ENCODE data around the gene CNTROB.

DNA sequence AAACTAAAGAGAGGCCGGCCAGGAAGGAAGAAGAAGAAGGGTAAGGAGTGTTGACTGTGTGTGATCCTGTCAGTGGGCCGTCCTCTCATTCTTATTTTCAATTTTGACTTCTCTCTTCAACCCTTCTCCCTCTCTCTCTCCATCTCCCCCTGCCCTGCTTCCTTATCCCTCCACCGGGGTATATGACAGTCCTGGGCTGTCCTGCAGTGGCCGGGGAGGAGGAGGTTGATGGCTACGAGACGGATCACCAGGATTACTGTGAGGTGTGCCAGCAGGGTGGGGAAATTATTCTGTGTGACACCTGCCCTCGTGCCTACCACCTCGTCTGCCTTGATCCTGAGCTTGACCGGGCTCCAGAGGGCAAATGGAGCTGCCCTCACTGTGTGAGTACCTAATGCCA lies 37.8 kb upstream of the CNTROB start:
- TF ChIP-seq CTCF (conservative IDR thresholded peaks at IDR 0.05; ENCODE audit: low read depth, low read length) (no peak), SMC3 (IDR thresholded peaks at IDR 0.05; ENCODE audit: low read depth, low read length) (no peak), RFX5 (IDR thresholded peaks at IDR 0.05; ENCODE audit: low read depth, low read length) (no peak), POLR2A (IDR thresholded peaks at IDR 0.05; ENCODE audit: low read depth, low read length) (no peak), BHLHE40 (IDR thresholded peaks at IDR 0.05; ENCODE audit: low read depth, low read length) (no peak), RAD21 (IDR thresholded peaks at IDR 0.05; ENCODE audit: low read length) (no peak), CEBPB (IDR thresholded peaks at IDR 0.05; ENCODE audit: low read depth, low read length) (no peak), FOS (IDR thresholded peaks at IDR 0.05; ENCODE audit: low read depth, low read length) (no peak)
- TF ChIP-seq, protein P1, sequence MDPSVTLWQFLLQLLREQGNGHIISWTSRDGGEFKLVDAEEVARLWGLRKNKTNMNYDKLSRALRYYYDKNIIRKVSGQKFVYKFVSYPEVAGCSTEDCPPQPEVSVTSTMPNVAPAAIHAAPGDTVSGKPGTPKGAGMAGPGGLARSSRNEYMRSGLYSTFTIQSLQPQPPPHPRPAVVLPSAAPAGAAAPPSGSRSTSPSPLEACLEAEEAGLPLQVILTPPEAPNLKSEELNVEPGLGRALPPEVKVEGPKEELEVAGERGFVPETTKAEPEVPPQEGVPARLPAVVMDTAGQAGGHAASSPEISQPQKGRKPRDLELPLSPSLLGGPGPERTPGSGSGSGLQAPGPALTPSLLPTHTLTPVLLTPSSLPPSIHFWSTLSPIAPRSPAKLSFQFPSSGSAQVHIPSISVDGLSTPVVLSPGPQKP (IDR thresholded peaks at IDR 0.05; ENCODE audit: borderline replicate concordance, low read depth, low read length), result no peak
